ENCODE measurements around the gene POGK. TPM values are rescaled to one million over a fixed set of nuclear protein-coding genes. Genes with fewer than 3 reads are reported as not detected.

The POGK gene
- total and polyA plus RNA-seq, 9 of the 15 experiments (the other 6 are each of a cell fraction or from before 2014, with no cell fraction given) = 6.1 to 44.5 (median 24.3) TPM

GRCh38 chr1:166869318-166870099 lies 30.2 kb downstream of the POGK start:
- H3K27me3 ChIP-seq (ENCODE audit: control insufficient read depth in 2 of 2, insufficient read depth in 2 of 2, low read length in 2 of 2) = no peaks in the 10 kb centered on the region
- CTCF ChIA-PET (ENCODE audit: low intra/inter-chr PET ratio) = no interaction called here
- H3K4me3 ChIP-seq = no peak overlapping the region
- H3K4me2 ChIP-seq (ENCODE audit: insufficient read depth, low read length) = no peak overlapping the region
- no peak overlapping the region for H2AFZ ChIP-seq (ENCODE audit: low read depth, low read length)
- H3K9me1 ChIP-seq (ENCODE audit: control insufficient read depth, insufficient read depth, low read length) = no peaks in the 10 kb centered on the region
- POLR2A ChIA-PET = interaction anchor here (0.6 to 1.5 kb wide), 6 partner anchors 10 to 174 kb away, joined by 3 to 8 read pairs (median 4); partner anchors contain the start of gene POGK
- H3K79me2 ChIP-seq (ENCODE audit: control insufficient read depth, insufficient read depth, low read length) = peaks cover 63% of the 10 kb centered on the region
- BruUV-seq (replicated peaks) = no TSS peak
- in situ Hi-C loops (cut with MboI) (no loop called here), intact Hi-C loops (cut with micrococcal nuclease) (no loop called here)
- 0 out of 2 replicates have a peak, but pooled peaks cover 10% of the 10 kb centered on the region for H4K20me1 ChIP-seq (replicated peaks; ENCODE audit: control insufficient read depth, insufficient read depth, low read length)
- ATAC-seq (no peak), DNase-seq (ENCODE audit: extremely low read depth in 1 of 4, low spot score in 3 of 4) (no peak), FAIRE-seq (no peak)
- TF ChIP-seq HMGN3 (IDR thresholded peaks at IDR 0.05; ENCODE audit: borderline replicate concordance, extremely low read depth, insufficient read length, low read depth, low read length) (no peak), MEF2D (tag; conservative IDR thresholded peaks at IDR 0.05; ENCODE audit: low read depth) (no peak), SNRNP70 (optimal IDR thresholded peaks at IDR 0.05; ENCODE audit: low read depth, low read length) (no peak), IFI16 (CRISPR knock-in tag; IDR thresholded peaks at IDR 0.05) (no peak), SMARCB1 (IDR thresholded peaks at IDR 0.05; ENCODE audit: insufficient read length, low read depth) (no peak), ELF4 (CRISPR knock-in tag; IDR thresholded peaks at IDR 0.05) (no peak), RNF2 (IDR thresholded peaks at IDR 0.05) (no peak)
- TF ChIP-seq, protein P1, sequence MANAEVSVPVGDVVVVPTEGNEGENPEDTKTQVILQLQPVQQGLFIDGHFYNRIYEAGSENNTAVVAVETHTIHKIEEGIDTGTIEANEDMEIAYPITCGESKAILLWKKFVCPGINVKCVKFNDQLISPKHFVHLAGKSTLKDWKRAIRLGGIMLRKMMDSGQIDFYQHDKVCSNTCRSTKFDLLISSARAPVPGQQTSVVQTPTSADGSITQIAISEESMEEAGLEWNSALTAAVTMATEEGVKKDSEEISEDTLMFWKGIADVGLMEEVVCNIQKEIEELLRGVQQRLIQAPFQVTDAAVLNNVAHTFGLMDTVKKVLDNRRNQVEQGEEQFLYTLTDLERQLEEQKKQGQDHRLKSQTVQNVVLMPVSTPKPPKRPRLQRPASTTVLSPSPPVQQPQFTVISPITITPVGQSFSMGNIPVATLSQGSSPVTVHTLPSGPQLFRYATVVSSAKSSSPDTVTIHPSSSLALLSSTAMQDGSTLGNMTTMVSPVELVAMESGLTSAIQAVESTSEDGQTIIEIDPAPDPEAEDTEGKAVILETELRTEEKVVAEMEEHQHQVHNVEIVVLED (CRISPR knock-in tag; IDR thresholded peaks at IDR 0.05) = no peak
- 74% methylated on average over 3 of the region's 3 CpGs for WGBS (ENCODE audit: insufficient coverage, low coverage, missing lambda C conversion rate)
- no peak overlapping the region for H3K9ac ChIP-seq (ENCODE audit: insufficient read depth in 1 of 2, low read depth in 2 of 2, low read length in 2 of 2)
- H3K27ac ChIP-seq (ENCODE audit: extremely low read depth, low read depth, low read length) = no peak overlapping the region
- peaks cover 6 to 10% of the 10 kb centered on the region in 2 experiments; a peak in 4 of 5 replicates for H3K4me1 ChIP-seq (replicated peaks in 1 of 2; ENCODE audit: control insufficient read depth in 2 of 2, insufficient read depth in 2 of 2, low read length in 2 of 2)
- H3K36me3 ChIP-seq (ENCODE audit: control insufficient read depth, insufficient read depth, low read length) = peaks cover 66% of the 10 kb centered on the region
- no peaks in the 10 kb centered on the region for H3K9me3 ChIP-seq (replicated peaks; ENCODE audit: control insufficient read depth, insufficient read depth, low read depth, low read length)
